NCI-H526 treated with DMSO at 0.1 percent for 48 hours (cell line): ENCODE measurements around the gene CRCP.
"Not testable (repeated sequence)": the region's sequence is repeated elsewhere in the genome, so short reads cannot be mapped to it uniquely, and the experiment has no call there.

Source experiments
- DNase-seq: peaks from one replicate; lab custom pipeline; 2025; lab: John Stamatoyannopoulos, UW

Gene CRCP

DNA sequence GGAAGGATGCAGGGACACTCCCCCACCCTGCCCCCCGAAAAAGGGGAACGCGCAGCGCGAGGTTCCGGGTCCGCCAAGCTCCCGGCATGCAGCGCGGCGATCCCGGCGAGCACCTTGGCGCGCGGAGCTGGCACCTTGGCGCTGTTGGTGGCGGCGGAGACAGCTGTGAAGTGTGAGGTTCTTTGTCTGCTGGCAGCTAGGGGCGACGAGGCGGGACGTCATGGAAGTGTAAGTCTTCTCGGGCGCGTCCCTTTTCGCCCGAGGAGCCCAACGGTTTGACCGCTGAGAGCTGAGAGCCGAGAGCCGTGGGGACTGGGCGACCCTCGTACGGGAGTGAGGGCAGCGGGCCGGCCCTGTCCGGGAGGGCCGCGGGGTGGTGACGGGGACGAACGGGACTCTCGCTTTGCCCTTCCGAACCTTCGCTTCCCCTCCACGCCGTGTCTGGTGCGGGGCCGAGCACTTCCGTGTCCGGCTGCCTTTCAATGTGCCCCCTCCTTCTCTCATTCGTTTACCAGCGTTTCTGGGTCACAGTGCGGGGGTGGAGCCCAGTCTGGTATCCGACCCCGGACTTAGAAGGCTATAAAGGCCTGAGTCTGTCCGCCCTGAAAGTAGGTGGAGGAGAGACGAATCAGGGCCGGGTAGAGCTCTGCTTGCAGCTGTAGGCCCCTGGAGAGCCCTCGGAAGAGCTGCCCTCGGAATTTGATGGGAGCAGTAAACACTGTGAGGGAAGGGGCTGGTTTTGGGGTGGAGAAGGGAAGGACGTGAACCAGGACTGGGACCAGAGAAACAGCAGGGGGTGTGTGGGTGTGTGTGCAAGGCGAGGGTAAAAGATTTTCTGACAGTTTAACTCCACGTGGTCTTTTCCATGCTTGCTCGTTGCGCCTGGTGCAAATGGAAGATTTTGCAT is at the start of gene CRCP:
TSS of gene CRCP (plus strand) at position 105 of the 907 bp plus-strand sequence. CDS start at position 221, 116 bp downstream.
- peak; percentile 39 for DNase-seq

- DNase-seq: no peak
Observed at GRCh38 chr7:66069732-66070131, 44.9 kb upstream of the CRCP start.

DNA sequence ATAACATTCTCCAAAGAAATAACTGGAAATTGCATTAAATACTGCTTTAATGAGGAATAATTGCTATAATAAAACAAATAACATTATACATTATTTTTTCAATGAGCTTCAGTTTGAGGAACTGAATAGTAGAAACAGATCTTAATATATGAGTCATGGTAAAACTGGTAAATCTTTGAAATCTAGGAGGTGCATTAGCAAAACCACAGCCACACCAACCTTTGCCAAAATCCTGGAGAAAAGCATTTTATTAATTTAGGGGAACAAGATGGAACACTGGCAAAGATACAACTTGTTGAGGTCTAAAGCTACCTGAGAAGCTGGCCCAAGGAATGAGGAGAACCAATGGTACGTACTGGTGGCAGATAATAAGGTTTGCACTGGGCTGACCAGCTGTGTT is 44.4 kb upstream of the CRCP start:
- DNase-seq: no peak

GRCh38 chr7:66072208-66072607 is 42.4 kb upstream of the CRCP start:
- not testable (repeated sequence) for DNase-seq

DNA sequence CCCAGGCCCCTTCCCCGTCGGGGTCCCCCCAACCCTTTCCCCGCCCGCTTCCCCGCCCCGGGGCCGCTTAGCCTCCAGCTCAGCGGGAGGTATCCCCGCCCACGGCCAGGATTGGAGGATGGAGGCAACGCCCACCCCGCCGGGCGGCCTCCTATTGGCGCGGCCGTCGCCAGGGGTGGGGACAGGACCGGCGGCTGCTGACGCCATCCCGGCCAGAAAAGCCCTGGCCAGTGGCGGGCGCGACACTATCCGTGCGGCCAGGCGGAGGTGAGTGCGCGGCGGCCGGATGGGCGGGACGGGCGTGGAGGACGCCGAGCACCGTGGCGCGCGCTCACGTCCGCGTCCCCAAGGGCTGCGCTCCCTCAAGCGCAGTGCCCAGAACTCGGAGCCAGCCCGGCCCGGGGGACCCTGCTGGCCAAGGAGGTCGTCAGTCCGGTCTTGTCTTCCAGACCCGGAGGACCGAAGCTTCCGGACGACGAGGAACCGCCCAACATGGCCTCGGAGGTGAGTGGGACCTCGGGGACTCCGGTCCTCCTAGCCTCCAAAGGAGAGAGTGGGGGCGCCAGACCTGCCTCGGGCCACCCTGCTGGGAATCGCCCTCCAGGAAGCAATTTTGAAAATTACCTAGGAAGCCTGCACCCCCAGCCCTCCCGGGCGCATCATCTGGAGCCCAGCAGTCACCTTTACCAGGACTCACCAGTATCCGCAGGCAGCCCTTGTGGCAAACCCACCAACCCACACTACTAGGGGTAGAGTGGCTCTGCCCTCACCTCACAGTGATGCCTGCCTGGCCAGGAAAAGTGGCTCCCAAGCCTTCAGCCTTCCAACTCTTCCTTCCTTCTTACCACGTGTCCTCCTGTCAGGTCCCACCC is 38.8 kb upstream of the CRCP start, which contains the start of gene ASL:
TSS of gene ASL (plus strand) at position 230 of the 872 bp plus-strand sequence. CDS start at position 493, 263 bp downstream.
- DNase-seq: peak; percentile 67

- no peak for DNase-seq
Observed at GRCh38 chr7:66076462-66077329, 38.0 kb upstream of the CRCP start.

- DNase-seq: no peak
Observed at GRCh38 chr7:66078067-66078466, 36.6 kb upstream of the CRCP start.

- no peak for DNase-seq
Observed at GRCh38 chr7:66082083-66082482, 32.6 kb upstream of the CRCP start.

GRCh38 chr7:66082886-66083415 is 31.7 kb upstream of the CRCP start:
- DNase-seq: no peak

DNA sequence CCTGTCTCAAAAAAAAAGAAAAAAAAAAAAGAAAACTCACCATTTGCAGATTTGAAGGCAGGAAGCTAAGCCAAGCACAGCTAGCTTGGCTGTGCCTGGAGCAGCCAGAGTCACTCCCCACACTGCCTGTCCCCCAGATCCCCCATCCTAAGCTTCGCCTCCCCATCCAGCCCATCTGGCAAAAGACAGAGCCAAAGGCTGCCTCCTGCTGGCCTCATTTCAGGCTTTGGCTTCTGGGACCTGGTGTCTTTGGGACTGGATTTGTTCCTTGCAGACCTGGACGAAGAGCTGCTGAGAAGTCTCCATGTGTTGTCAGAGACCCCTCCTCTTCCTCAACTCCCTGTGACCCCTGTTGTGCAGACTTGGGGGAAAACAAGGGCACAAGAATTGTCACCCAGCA is 31.0 kb upstream of the CRCP start:
- DNase-seq: no peak

DNA sequence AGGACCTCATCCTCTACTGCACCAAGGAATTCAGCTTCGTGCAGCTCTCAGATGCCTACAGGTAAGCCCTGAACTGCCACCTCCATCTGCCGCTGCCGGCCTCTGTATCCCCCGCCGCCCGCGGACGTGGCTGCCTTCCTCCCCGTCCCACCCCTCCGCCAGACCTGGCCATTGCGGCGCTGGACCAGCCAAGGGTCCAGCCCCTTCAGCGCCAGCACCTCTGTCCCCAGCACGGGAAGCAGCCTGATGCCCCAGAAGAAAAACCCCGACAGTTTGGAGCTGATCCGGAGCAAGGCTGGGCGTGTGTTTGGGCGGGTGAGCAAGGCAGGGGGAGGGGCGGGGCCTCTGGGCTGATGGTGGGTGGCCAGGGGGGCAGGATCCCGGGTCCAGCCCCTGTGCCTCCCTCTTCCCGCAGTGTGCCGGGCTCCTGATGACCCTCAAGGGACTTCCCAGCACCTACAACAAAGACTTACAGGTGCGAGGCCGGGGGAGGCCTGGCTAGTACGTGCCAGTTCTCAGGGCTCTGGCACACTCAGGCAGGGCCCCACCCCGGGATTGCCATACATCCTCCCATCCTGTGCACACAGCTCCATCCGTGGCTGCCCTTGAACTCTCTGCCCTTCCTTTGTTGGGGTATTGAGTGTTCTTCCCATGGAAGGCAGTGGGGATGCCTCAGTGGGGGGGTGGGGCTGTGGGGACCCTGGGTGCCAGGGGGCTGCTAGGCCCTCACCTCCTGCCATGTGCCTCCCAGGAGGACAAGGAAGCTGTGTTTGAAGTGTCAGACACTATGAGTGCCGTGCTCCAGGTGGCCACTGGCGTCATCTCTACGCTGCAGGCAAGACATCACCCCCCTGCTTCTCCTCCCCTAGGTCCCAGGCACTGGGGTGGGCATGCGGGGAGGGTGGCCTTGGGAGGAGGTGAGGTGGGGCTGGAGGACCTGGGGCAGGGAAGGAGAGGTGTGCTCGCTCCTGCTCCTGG is 25.5 kb upstream of the CRCP start:
- no peak for DNase-seq

- DNase-seq: no peak
Observed at GRCh38 chr7:66092654-66093053, 22.0 kb upstream of the CRCP start.

DNA sequence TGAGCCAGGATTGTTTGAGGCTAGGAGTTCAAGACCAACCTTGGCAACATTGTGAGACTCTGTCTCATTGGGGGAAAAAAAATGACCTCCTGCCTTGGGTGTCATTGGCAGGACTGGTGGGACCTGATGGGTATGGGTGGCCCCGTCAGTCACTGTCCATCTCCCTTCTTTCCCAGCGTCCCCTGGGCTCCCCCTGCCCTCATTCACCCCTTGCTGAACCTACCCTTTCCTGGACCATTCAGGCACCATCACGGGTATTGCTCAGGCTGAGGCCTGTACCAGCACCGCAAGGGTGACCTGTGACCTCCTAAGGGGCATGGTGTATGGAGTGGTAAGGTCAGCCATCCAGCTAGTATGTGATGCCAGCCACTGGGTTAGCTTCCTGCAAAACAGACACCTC is 19.6 kb upstream of the CRCP start:
- DNase-seq: no peak

GRCh38 chr7:66099232-66099550 is 15.5 kb upstream of the CRCP start:
- DNase-seq: no peak

- peak; percentile 74 for DNase-seq
Observed at GRCh38 chr7:66099551-66100407, 14.9 kb upstream of the CRCP start.

DNA sequence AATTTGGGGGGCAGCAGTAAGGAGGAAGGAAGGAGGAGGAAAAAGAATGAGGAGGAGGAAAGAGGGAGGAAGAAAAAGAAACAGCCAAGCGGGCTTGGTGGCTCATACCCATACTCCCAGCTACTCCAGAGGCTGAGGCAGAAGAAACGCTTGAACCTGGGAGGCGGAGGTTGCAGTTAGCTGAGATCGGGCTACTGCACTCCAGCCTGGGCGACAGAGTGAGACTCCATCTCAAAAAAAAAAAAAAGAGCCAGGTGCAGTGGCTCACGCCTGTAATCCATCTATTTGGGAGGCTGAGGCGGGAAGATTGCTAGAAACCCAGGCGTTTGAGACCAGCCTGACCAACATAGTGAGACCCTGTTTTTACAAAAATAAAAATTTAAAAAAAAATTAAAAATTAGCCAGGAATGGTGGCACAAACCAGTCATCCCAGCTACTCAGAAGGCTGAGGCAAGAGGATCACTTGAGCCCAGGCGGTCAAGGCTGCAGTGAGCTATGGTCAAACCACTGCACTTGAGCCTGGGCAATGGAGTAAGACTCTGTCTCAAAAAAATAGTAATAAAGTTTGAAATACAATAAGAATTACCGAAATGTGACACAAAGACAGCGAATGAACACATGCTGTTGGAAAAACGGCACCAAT is 14.1 kb upstream of the CRCP start:
- no peak for DNase-seq

DNA sequence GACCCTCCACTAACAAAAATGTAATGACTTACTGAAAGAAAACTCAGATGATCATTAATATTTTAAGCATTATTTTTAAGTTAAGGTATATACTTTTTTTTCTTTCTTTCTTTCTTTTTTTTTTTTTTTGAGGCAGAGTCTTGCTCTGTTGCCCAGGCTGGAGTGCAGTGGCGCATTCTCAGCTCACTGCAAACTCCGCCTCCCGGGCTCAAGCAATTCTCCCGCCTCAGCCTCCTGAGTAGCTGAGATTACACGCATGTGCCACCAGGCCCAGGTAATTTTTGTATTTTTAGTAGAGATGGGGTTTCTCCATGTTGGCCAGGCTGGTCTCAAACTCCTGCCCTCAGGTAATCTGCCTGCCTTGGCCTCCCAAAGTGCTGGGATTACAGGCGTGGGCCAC is 12.5 kb upstream of the CRCP start:
- not testable (repeated sequence) for DNase-seq

GRCh38 chr7:66103994-66104393 is 10.7 kb upstream of the CRCP start:
- DNase-seq: not testable (repeated sequence)

- no peak for DNase-seq
Observed at GRCh38 chr7:66105263-66105748, 9.3 kb upstream of the CRCP start.
